ENCODE results near the gene CDK19.

Gene CDK19

GRCh38 chr6:110784610-110784979, 30.7 kb downstream of the CDK19 start:
- H3K9me3 ChIP-seq (ENCODE audit: control insufficient read depth, low read length) = no peaks in the 10 kb centered on the region
- H3K27me3 ChIP-seq (ENCODE audit: control insufficient read depth, insufficient read depth, low read length) = no peaks in the 10 kb centered on the region
- H3K4me1 ChIP-seq = no peaks in the 10 kb centered on the region
- H3K36me3 ChIP-seq (ENCODE audit: control insufficient read depth, insufficient read depth, low read length) = no peaks in the 10 kb centered on the region
- no peak overlapping the region for H3K4me2 ChIP-seq (ENCODE audit: low read length)
- H3K9ac ChIP-seq = no peak overlapping the region
- no peak overlapping the region for H3K4me3 ChIP-seq (ENCODE audit: low read depth, low read length)
- H3K27ac ChIP-seq = no peak overlapping the region
- no peak overlapping the region for H2AFZ ChIP-seq
- H3K79me2 ChIP-seq = no peaks in the 10 kb centered on the region
- TF ChIP-seq CTCF (IDR thresholded peaks at IDR 0.05) = no peak

- Histone ChIP-seq H3K79me2 (no peaks in the 10 kb centered on the region), H3K4me1 (no peaks in the 10 kb centered on the region), H3K9me3 (ENCODE audit: control insufficient read depth, low read length) (no peaks in the 10 kb centered on the region), H2AFZ (no peak overlapping the region), H3K4me3 (ENCODE audit: low read depth, low read length) (no peak overlapping the region), H3K36me3 (ENCODE audit: control insufficient read depth, insufficient read depth, low read length) (no peaks in the 10 kb centered on the region), H3K27me3 (ENCODE audit: control insufficient read depth, insufficient read depth, low read length) (no peaks in the 10 kb centered on the region), H3K9ac (no peak overlapping the region), H3K27ac (no peak overlapping the region), H3K4me2 (ENCODE audit: low read length) (no peak overlapping the region)
- TF ChIP-seq CTCF (IDR thresholded peaks at IDR 0.05) = no peak
Observed at GRCh38 chr6:110781522-110782214, 33.6 kb downstream of the CDK19 start.

- no peak overlapping the region for H3K4me3 ChIP-seq (ENCODE audit: low read depth, low read length)
- H2AFZ ChIP-seq = no peak overlapping the region
- H3K4me1 ChIP-seq = peaks cover 2% of the 10 kb centered on the region
Observed at GRCh38 chr6:110778333-110778732, 36.9 kb downstream of the CDK19 start.

GRCh38 chr6:110777636-110778035, 37.6 kb downstream of the CDK19 start:
- TF ChIP-seq CTCF (IDR thresholded peaks at IDR 0.05) = no peak
- no peak overlapping the region for H3K9ac ChIP-seq
- peaks cover 3% of the 10 kb centered on the region for H3K79me2 ChIP-seq
- no peak overlapping the region for H2AFZ ChIP-seq
- no peak overlapping the region for H3K27ac ChIP-seq
- H3K4me2 ChIP-seq (ENCODE audit: low read length) = no peak overlapping the region
- H3K27me3 ChIP-seq (ENCODE audit: control insufficient read depth, insufficient read depth, low read length) = no peaks in the 10 kb centered on the region
- peaks cover 2% of the 10 kb centered on the region for H3K4me1 ChIP-seq
- H3K36me3 ChIP-seq (ENCODE audit: control insufficient read depth, insufficient read depth, low read length) = no peaks in the 10 kb centered on the region
- H3K4me3 ChIP-seq (ENCODE audit: low read depth, low read length) = no peak overlapping the region
- no peaks in the 10 kb centered on the region for H3K9me3 ChIP-seq (ENCODE audit: control insufficient read depth, low read length)

More at GRCh38 chr6:110778333-110778732, 36.9 kb downstream of the CDK19 start:
- Histone ChIP-seq H3K9me3 (ENCODE audit: control insufficient read depth, low read length) (no peaks in the 10 kb centered on the region), H3K27me3 (ENCODE audit: control insufficient read depth, insufficient read depth, low read length) (no peaks in the 10 kb centered on the region), H3K9ac (no peak overlapping the region), H3K36me3 (ENCODE audit: control insufficient read depth, insufficient read depth, low read length) (no peaks in the 10 kb centered on the region), H3K27ac (no peak overlapping the region), H3K79me2 (peaks cover 3% of the 10 kb centered on the region), H3K4me2 (ENCODE audit: low read length) (no peak overlapping the region)
- TF ChIP-seq CTCF (IDR thresholded peaks at IDR 0.05) = no peak

- Histone ChIP-seq H3K4me1 (peaks cover 2% of the 10 kb centered on the region), H3K27me3 (ENCODE audit: control insufficient read depth, insufficient read depth, low read length) (no peaks in the 10 kb centered on the region), H2AFZ (no peak overlapping the region), H3K4me3 (ENCODE audit: low read depth, low read length) (no peak overlapping the region), H3K9ac (no peak overlapping the region), H3K9me3 (ENCODE audit: control insufficient read depth, low read length) (no peaks in the 10 kb centered on the region), H3K36me3 (ENCODE audit: control insufficient read depth, insufficient read depth, low read length) (no peaks in the 10 kb centered on the region), H3K27ac (no peak overlapping the region), H3K79me2 (peaks cover 3% of the 10 kb centered on the region), H3K4me2 (ENCODE audit: low read length) (no peak overlapping the region)
- TF ChIP-seq CTCF (IDR thresholded peaks at IDR 0.05) = no peak
Observed at GRCh38 chr6:110776413-110776812, 38.9 kb downstream of the CDK19 start.
